Chondrocyte (in vitro differentiated cells): ENCODE data around the gene FHIP1B. TPM values are rescaled to one million over a fixed set of nuclear protein-coding genes. Genes with fewer than 3 reads are reported as not detected.

Experiments used
- DNase-seq: peaks from one replicate; pipeline ENCODE4 v3.0.0; 2021; ENCODE audit warnings: mixed read lengths, low spot score
- H3K27ac Mint-ChIP-seq: one replicate; pipeline ENCODE4 v1.8.0; 2021; ENCODE audit warnings: mild to moderate bottlenecking, moderate library complexity, mixed read lengths; ENCODE audit not compliant: unreplicated experiment
- H3K27me3 Mint-ChIP-seq: 2 replicates; pipeline ENCODE4 v1.8.0; 2021; ENCODE audit warnings: low read depth, mixed read lengths
- H3K36me3 Mint-ChIP-seq: 2 replicates; pipeline ENCODE4 v1.8.0; 2021; ENCODE audit warnings: low read depth, mixed read lengths
- H3K4me1 Mint-ChIP-seq: 2 replicates; pipeline ENCODE4 v1.8.0; 2021; ENCODE audit warnings: low read depth, mild to moderate bottlenecking, mixed read lengths
- H3K4me3 Mint-ChIP-seq: one replicate; pipeline ENCODE4 v1.8.0; 2021; ENCODE audit warnings: mild to moderate bottlenecking, moderate library complexity, mixed read lengths; ENCODE audit not compliant: unreplicated experiment
- H3K9me3 Mint-ChIP-seq: 2 replicates; pipeline ENCODE4 v1.8.0; 2021; ENCODE audit warnings: low read depth, mixed read lengths
- total RNA-seq: library from RNA; stranded (reverse); gene quantifications from 3 replicates; pipeline ENCODE4 v1.2.1, GENCODE V29; 2021
- TF ChIP-seq, protein P1 (sequence below): fragments of 200-600 bp; sonication (generic); IDR thresholded peaks from 2 replicates; pipeline ENCODE4 v1.5.0; 2021; ENCODE audit warnings: antibody characterized with exemption, mild to moderate bottlenecking, moderate library complexity

FHIP1B gene
- total RNA-seq, 1 donor from 2014 or later: 19.8 TPM

DNA sequence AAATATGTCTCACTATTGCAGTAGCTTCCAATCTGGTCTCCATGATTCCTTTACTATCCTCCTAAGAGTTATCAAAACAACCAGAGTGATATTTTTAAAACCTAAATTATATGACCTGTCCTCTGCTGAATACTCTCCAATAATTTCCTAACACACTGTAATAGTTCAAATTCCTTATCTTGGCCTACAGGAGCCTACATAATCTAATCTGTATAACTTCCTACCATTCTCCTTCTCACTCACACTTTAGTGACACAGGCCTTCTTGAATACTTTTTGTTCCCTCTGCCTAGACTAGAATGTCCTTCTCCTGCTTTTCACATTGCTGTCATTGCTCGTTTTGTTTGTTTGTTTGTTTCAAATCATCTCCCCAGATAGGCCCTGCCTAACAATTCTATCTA lies 9.4 kb downstream of the FHIP1B start:
- H3K9me3 Mint-ChIP-seq: no peaks in the 10 kb centered on the region
- H3K27me3 Mint-ChIP-seq: no peaks in the 10 kb centered on the region
- no peak overlapping the region for H3K4me3 Mint-ChIP-seq
- DNase-seq: no peak
- H3K36me3 Mint-ChIP-seq: peaks cover 19% of the 10 kb centered on the region
- no peak overlapping the region for H3K27ac Mint-ChIP-seq
- H3K4me1 Mint-ChIP-seq: peaks cover 3% of the 10 kb centered on the region
- TF ChIP-seq, protein P1, sequence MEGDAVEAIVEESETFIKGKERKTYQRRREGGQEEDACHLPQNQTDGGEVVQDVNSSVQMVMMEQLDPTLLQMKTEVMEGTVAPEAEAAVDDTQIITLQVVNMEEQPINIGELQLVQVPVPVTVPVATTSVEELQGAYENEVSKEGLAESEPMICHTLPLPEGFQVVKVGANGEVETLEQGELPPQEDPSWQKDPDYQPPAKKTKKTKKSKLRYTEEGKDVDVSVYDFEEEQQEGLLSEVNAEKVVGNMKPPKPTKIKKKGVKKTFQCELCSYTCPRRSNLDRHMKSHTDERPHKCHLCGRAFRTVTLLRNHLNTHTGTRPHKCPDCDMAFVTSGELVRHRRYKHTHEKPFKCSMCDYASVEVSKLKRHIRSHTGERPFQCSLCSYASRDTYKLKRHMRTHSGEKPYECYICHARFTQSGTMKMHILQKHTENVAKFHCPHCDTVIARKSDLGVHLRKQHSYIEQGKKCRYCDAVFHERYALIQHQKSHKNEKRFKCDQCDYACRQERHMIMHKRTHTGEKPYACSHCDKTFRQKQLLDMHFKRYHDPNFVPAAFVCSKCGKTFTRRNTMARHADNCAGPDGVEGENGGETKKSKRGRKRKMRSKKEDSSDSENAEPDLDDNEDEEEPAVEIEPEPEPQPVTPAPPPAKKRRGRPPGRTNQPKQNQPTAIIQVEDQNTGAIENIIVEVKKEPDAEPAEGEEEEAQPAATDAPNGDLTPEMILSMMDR: no peak

DNA sequence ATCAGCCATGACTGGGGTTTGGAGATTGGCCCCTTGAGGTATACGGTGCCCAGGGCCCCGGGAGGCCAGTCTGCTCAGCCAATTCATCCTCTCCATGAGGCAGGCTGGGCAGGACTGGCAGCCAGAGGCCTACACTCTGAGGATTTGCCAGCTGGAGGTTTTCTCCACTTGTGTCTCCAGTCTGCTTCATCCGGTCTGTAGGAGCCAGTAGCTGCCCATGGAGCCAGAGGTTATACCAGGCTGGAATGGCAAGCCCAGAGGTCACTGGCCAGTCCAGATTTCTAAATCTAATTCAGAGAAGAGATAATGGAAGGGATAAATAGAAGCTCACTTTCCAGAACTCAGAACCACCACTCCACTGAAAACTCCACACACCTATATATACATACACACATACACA lies 10.0 kb downstream of the FHIP1B start:
- H3K4me3 Mint-ChIP-seq: no peak overlapping the region
- H3K9me3 Mint-ChIP-seq: no peaks in the 10 kb centered on the region
- no peak overlapping the region for H3K27ac Mint-ChIP-seq
- peaks cover 9% of the 10 kb centered on the region for H3K4me1 Mint-ChIP-seq
- TF ChIP-seq, protein P1: no peak
- peaks cover 21% of the 10 kb centered on the region for H3K36me3 Mint-ChIP-seq
- no peak for DNase-seq
- H3K27me3 Mint-ChIP-seq: no peaks in the 10 kb centered on the region

DNA sequence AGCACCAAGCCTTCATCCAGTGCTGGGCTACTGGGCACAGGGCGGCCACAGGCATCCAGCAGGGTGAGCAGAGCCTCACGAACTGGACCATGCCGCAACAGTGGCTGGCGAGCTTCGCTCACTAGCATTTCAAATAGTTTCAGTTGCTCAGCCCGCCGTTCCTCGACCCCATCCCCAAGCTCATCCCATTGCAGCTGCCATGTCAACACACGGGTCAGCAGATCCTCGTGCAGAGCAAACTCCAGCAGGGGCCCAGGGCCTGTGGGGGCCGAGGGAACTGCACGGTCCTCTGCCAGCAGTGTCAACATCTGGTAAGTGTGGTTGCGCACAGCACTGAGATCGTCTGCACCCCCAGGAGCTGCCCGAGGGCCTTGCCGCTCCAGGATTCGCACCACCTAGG lies 10.6 kb downstream of the FHIP1B start:
- peaks cover 24% of the 10 kb centered on the region for H3K36me3 Mint-ChIP-seq
- H3K9me3 Mint-ChIP-seq: no peaks in the 10 kb centered on the region
- DNase-seq: no peak
- H3K4me3 Mint-ChIP-seq: no peak overlapping the region
- TF ChIP-seq, protein P1: no peak
- H3K27ac Mint-ChIP-seq: no peak overlapping the region
- H3K27me3 Mint-ChIP-seq: no peaks in the 10 kb centered on the region
- peaks cover 13% of the 10 kb centered on the region for H3K4me1 Mint-ChIP-seq

DNA sequence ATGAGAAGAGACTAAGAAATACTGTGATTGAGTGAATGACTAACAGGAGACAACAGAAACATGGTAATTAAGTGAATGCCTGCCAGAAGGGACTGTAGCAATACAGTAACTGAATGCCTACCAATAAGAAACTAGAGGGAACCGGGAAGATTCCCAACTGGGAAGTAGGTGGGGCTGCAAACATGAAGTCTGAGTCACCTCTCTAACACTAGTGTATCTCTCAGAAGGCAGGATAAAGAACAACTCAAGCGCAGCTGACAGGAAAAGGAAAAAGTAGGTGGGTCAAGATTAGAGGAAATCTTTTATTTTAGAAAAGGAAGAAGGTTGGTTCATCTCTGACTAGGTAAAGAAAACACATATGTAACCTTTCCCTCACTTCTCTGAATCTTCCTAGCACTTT lies 15.1 kb downstream of the FHIP1B start:
- Mint-ChIP-seq H3K4me1 (peaks cover 9% of the 10 kb centered on the region), H3K4me3 (no peak overlapping the region), H3K36me3 (peaks cover 48% of the 10 kb centered on the region), H3K27ac (peak overlapping the region; percentile 1), H3K9me3 (no peaks in the 10 kb centered on the region), H3K27me3 (no peaks in the 10 kb centered on the region)
- TF ChIP-seq, protein P1: no peak
- DNase-seq: no peak

DNA sequence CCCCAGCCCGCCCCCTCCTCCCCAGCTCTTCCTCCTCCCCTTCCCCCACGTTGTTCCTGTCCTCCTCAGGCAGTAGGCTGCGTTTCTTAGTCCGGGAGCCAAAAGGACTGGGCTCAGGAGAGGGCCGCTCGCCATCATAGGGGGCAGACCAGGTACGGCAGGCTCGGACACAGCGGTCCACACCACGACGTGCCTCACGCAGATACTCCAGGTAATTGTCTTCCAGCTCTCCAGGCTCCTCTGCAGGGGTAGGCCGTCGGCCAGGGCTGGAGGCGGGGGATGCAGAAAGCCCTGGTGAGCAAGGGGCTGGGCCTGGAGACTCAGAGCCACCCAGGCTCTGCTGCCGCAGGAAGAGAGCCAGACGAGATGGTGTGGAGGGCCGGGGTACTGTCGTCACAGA lies 16.7 kb downstream of the FHIP1B start:
- H3K36me3 Mint-ChIP-seq: peaks cover 45% of the 10 kb centered on the region
- no peaks in the 10 kb centered on the region for H3K27me3 Mint-ChIP-seq
- no peaks in the 10 kb centered on the region for H3K9me3 Mint-ChIP-seq
- DNase-seq: no peak
- peak overlapping the region; percentile 58 for H3K27ac Mint-ChIP-seq
- TF ChIP-seq, protein P1: no peak
- H3K4me1 Mint-ChIP-seq: peaks cover 9% of the 10 kb centered on the region
- H3K4me3 Mint-ChIP-seq: no peak overlapping the region
